CD14-positive monocyte (primary cell): Measurements from ENCODE around the gene NCBP3. TPM values are rescaled to one million over a fixed set of nuclear protein-coding genes. Genes with fewer than 3 reads are reported as not detected.
A peak's percentile ranks its signal among the peaks of the same experiment; 100 is the strongest.
"Not testable (repeated sequence)": the region's sequence is repeated elsewhere in the genome, so short reads cannot be mapped to it uniquely, and the experiment has no call there.

Experiments used
- DNase-seq, 3 donors: peaks; one replicate each; pipeline ENCODE4 v3.0.0-alpha.2; 2011 to 2022
- H2AFZ ChIP-seq: 2 replicates; pipeline ENCODE4 v1.6.0; 2012; ENCODE audit warnings: mild to moderate bottlenecking, low read depth, low read length, inconsistent platforms; ENCODE audit not compliant: insufficient read depth, poor library complexity, severe bottlenecking
- H3K27ac ChIP-seq, 2 donors: 1 replicate in 1 of 2; 2 replicates in 1 of 2; pipeline ENCODE4 v1.5.1; 2012 to 2013; ENCODE audit warnings: low read length in 2 of 2, control low read depth in 1 of 2, inconsistent platforms in 1 of 2, low read depth in 1 of 2, mild to moderate bottlenecking in 1 of 2
- H3K27me3 ChIP-seq, 2 donors: one replicate each; pipeline versions ENCODE4 v1.6.0 to v1.6.1; 2011 to 2013; ENCODE audit warnings: low read length in 2 of 2; ENCODE audit not compliant: control insufficient read depth in 2 of 2, insufficient read depth in 2 of 2
- H3K36me3 ChIP-seq, 2 donors: replicated peaks in 1 of 2; 1 replicate in 1 of 2; 2 replicates in 1 of 2; pipeline versions ENCODE4 v1.5.1 to v1.6.1; 2012 to 2013; ENCODE audit warnings: low read length in 2 of 2, control low read depth in 1 of 2, inconsistent platforms in 1 of 2, mild to moderate bottlenecking in 1 of 2; ENCODE audit not compliant: insufficient read depth in 2 of 2, control insufficient read depth in 1 of 2
- H3K4me1 ChIP-seq, 2 donors: 1 replicate in 1 of 2; 2 replicates in 1 of 2; pipeline versions ENCODE4 v1.5.1 to v1.6.1; 2012 to 2013; ENCODE audit warnings: low read length in 2 of 2, control low read depth in 1 of 2, inconsistent platforms in 1 of 2, mild to moderate bottlenecking in 1 of 2, moderate library complexity in 1 of 2; ENCODE audit not compliant: insufficient read depth in 2 of 2, control insufficient read depth in 1 of 2
- H3K4me2 ChIP-seq: replicated peaks from 2 replicates; pipeline ENCODE3; 2012; ENCODE audit warnings: low read length, moderate library complexity, mild to moderate bottlenecking; ENCODE audit not compliant: poor library complexity, severe bottlenecking; ENCODE audit errors: extremely low read depth
- H3K4me3 ChIP-seq, 3 experiments: fragments of 200-600 bp in 1 of 3; sonication (generic) in 1 of 3; replicated peaks in 1 of 3; 1 replicate in 2 of 3; 2 replicates in 1 of 3; pipeline ENCODE4 v1.5.1; 2011 to 2013; ENCODE audit warnings: low read length in 3 of 3, mild to moderate bottlenecking in 3 of 3, control low read depth in 2 of 3, low read depth in 2 of 3, inconsistent platforms in 1 of 3, moderate library complexity in 1 of 3
- H3K79me2 ChIP-seq: 2 replicates; pipeline ENCODE4 v1.6.0; 2012; ENCODE audit warnings: mild to moderate bottlenecking, control low read depth, inconsistent platforms, low read length, moderate library complexity; ENCODE audit not compliant: insufficient read depth
- H3K9ac ChIP-seq: 2 replicates; pipeline ENCODE4 v1.6.0; 2017; ENCODE audit warnings: low read length, mild to moderate bottlenecking; ENCODE audit not compliant: insufficient read depth, poor library complexity, severe bottlenecking
- H3K9me3 ChIP-seq, 2 donors: replicated peaks in 1 of 2; 1 replicate in 1 of 2; 2 replicates in 1 of 2; pipeline versions ENCODE4 v1.5.1 to v1.6.1; 2012 to 2013; ENCODE audit warnings: low read length in 2 of 2, control low read depth in 1 of 2; ENCODE audit not compliant: control insufficient read depth in 1 of 2, insufficient read depth in 1 of 2
- H4K20me1 ChIP-seq: 2 replicates; pipeline ENCODE4 v1.6.0; 2012; ENCODE audit warnings: mild to moderate bottlenecking, low read length, control low read depth, moderate library complexity; ENCODE audit not compliant: insufficient read depth
- H3K27ac Mint-ChIP-seq, 7 donors: one replicate each; pipeline ENCODE4 v1.8.0; 2020; ENCODE audit warnings: mild to moderate bottlenecking in 7 of 7, mixed read lengths in 7 of 7, moderate library complexity in 6 of 7, inconsistent platforms in 2 of 7
- H3K27me3 Mint-ChIP-seq, 3 donors: one replicate each; pipeline ENCODE4 v1.8.0; 2021 to 2022; ENCODE audit warnings: low read depth in 3 of 3, mild to moderate bottlenecking in 3 of 3, mixed read lengths in 3 of 3, moderate library complexity in 3 of 3, inconsistent platforms in 1 of 3
- H3K36me3 Mint-ChIP-seq, 2 donors: one replicate each; pipeline ENCODE4 v1.8.0; 2020; ENCODE audit warnings: mixed read lengths in 2 of 2, inconsistent platforms in 1 of 2, mild to moderate bottlenecking in 1 of 2
- H3K4me1 Mint-ChIP-seq: one replicate; pipeline ENCODE4 v1.8.0; 2020; ENCODE audit warnings: mild to moderate bottlenecking, mixed read lengths
- H3K4me3 Mint-ChIP-seq, 2 donors: one replicate each; pipeline ENCODE4 v1.8.0; 2020; ENCODE audit warnings: mild to moderate bottlenecking in 2 of 2, mixed read lengths in 2 of 2, moderate library complexity in 1 of 2
- H3K9me3 Mint-ChIP-seq, 7 donors: one replicate each; pipeline ENCODE4 v1.8.0; 2020 to 2022; ENCODE audit warnings: mixed read lengths in 7 of 7, mild to moderate bottlenecking in 6 of 7, moderate library complexity in 6 of 7, inconsistent platforms in 2 of 7
- CTCF ChIP-seq: fragments of 200-600 bp; IDR thresholded peaks from one replicate; pipeline ENCODE4 v1.8.0; 2022; ENCODE audit warnings: antibody characterized with exemption, mild to moderate bottlenecking
- WGBS: methylation state at CpG from one replicate; pipeline ENCODE4 v1.1.5; 2013; ENCODE audit warnings: missing lambda C conversion rate; ENCODE audit not compliant: insufficient coverage; 5-methylcytosine and 5-hydroxymethylcytosine counted together
- intact Hi-C, 2 donors: fragments of 100-400 bp; cut with micrococcal nuclease; formaldehyde crosslinking; loops; one replicate each; pipeline versions ENCODE4 v1.15.0 to v1.15.1; 2023
- polyA plus RNA-seq, 3 donors: library from polyadenylated mRNA; depleted of rRNA in 1 of 3; unstranded in 2 of 3; stranded (reverse) in 1 of 3; fragments of 300-500 nt in 2 of 3; fragments of >200 nt in 1 of 3; fragmentation: Illumina TruSeq in 2 of 3; gene quantifications; 1 replicate in 2 of 3; 2 replicates in 1 of 3; pipeline ENCODE4 v1.2.3, GENCODE V29; 2012 to 2021

The NCBP3 gene
- polyA plus RNA-seq, 3 donors = 4.9 to 19.0 (median 8.5) TPM

DNA sequence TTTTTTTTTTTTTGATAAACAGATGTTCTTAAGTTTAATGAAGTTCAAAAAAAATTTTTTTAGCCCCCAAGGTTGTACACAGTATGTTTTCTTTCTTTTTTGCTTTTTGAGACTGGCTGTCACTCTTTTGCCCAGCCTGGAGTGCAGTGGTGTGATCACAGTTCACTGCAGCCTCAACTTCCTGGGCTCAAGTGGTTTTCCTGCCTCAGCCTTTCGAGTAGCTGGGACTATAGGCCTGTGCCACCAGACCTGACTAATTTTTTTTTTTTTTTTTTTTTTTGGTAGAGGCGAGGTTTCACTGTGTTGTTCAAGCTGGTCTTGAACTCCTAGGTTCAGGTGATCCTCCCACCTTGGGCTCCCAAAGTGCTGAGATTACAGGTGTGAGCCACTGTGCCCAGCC is 57.8 kb downstream of the NCBP3 start:
- Mint-ChIP-seq H3K27ac (no peak overlapping the region), H3K4me1 (peaks cover 27% of the 10 kb centered on the region)
- H3K27ac ChIP-seq = no peak overlapping the region

DNA sequence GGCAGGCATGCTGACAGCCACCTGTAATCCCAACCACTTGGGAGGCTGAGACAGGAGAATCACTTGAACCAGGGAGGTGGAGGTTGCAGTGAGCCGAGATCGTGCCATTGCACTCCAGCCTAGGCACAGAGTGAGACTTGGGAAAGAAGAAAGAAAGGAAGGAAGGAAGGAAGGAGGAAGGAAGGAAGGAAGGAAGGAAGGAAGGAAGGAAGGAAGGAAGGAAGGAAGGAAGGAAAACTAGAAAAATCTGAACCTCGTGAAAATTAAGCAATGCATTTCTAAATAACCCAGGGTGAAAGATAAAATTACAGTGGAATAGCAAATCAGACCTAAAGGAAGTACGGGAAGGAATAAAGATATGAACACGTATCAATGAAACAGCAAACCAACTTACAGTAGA is 60.7 kb downstream of the NCBP3 start:
- H3K9me3 Mint-ChIP-seq, H3K36me3 ChIP-seq, H3K27me3 ChIP-seq, H3K36me3 Mint-ChIP-seq, H3K4me1 ChIP-seq, H3K9me3 ChIP-seq, intact Hi-C loops, H3K27ac ChIP-seq, H3K4me3 Mint-ChIP-seq, H4K20me1 ChIP-seq, H3K79me2 ChIP-seq, DNase-seq, H3K9ac ChIP-seq, H3K27me3 Mint-ChIP-seq, H3K4me3 ChIP-seq, H2AFZ ChIP-seq, H3K4me2 ChIP-seq: not testable (repeated sequence)
- Mint-ChIP-seq H3K4me1 (peaks cover 13% of the 10 kb centered on the region), H3K27ac (peak overlapping the region in 1 of 7 donors; percentile 42)
- WGBS = 100% methylated on average over 2 of the region's 5 CpGs

More for the DNA sequence above, 57.8 kb downstream of the NCBP3 start:
- WGBS = no CpG with 5 or more reads among the region's 2 CpGs
- intact Hi-C loops = no loop called here
- TF ChIP-seq CTCF = no peak
- Histone ChIP-seq H3K9ac (no peak overlapping the region), H3K27me3 (no peaks in the 10 kb centered on the region), H2AFZ (no peak overlapping the region), H3K4me3 (no peak overlapping the region), H3K79me2 (no peaks in the 10 kb centered on the region), H3K4me2 (no peak overlapping the region), H4K20me1 (no peaks in the 10 kb centered on the region), H3K4me1 (peaks cover 17 to 20% of the 10 kb centered on the region in 2 donors), H3K36me3 (no peaks in the 10 kb centered on the region), H3K9me3 (no peaks in the 10 kb centered on the region)
- Mint-ChIP-seq H3K27me3 (peaks cover 1 to 4% (median 3%) of the 10 kb centered on the region in 3 donors), H3K36me3 (no peaks in the 10 kb centered on the region), H3K4me3 (no peak overlapping the region), H3K9me3 (peaks cover 0 to 3% (median 1%) of the 10 kb centered on the region in 7 donors)
- no peak for DNase-seq
